Measurements from ENCODE around the gene GPANK1.

The GPANK1 gene

GRCh38 chr6:31680226-31681134, 15.7 kb upstream of the GPANK1 start, which contains the start of gene LY6G5C:
Gene LY6G5C, minus strand, starts transcription at chr6:31681067. Its CDS starts 694 bp downstream, at chr6:31680373.
- peaks cover 2% of the 10 kb centered on the region for H3K79me2 ChIP-seq (ENCODE audit: control insufficient read depth, insufficient read depth, low read length, poor library complexity)
- peak within 1 kb of the TSS; percentile 90 for H4K8ac ChIP-seq (ENCODE audit: low read depth, low read length)
- H4K12ac ChIP-seq (ENCODE audit: low read depth, low read length), result peak within 1 kb of the TSS; percentile 76
- peaks cover 3 to 10% of the 10 kb centered on the region in 2 experiments for H3K4me1 ChIP-seq (ENCODE audit: control insufficient read depth in 1 of 2, insufficient read depth in 2 of 2, low read length in 2 of 2)
- peak within 1 kb of the TSS; percentile 9 for H3K4ac ChIP-seq (ENCODE audit: low read depth, low read length)
- H3K9me3 ChIP-seq (ENCODE audit: insufficient read depth, low read depth, low read length), result no peaks in the 10 kb centered on the region
- H3K36me3 ChIP-seq (ENCODE audit: control insufficient read depth in 1 of 2, insufficient read depth in 2 of 2, low read length in 2 of 2), result peaks cover 0 to 6% of the 10 kb centered on the region in 2 experiments
- no peak within 1 kb of the TSS for H3K9ac ChIP-seq (ENCODE audit: low read length)
- peak within 1 kb of the TSS; percentile 8 for H3K18ac ChIP-seq (ENCODE audit: low read length)
- DNase-seq, result peak; percentile 60 to 78
- H2AK5ac ChIP-seq (ENCODE audit: low read length), result no peak within 1 kb of the TSS
- no peak within 1 kb of the TSS for H3K27ac ChIP-seq (ENCODE audit: low read depth, low read length)
- peak within 1 kb of the TSS; percentile 77 for H2BK120ac ChIP-seq (ENCODE audit: insufficient read depth, low read length, poor library complexity)
- no peak within 1 kb of the TSS for H3K23ac ChIP-seq (ENCODE audit: low read length)
- peaks cover 3% of the 10 kb centered on the region for H3K79me1 ChIP-seq (ENCODE audit: low read length)
- H3K4me2 ChIP-seq (ENCODE audit: low read length), result peak within 1 kb of the TSS; percentile 92
- peak within 1 kb of the TSS; percentile 45 for H3K4me3 ChIP-seq (ENCODE audit: low read depth, low read length)
- no CpG with 5 or more reads among the region's 17 CpGs for WGBS (ENCODE audit: extremely low coverage, insufficient coverage, insufficient read length)
- H3K27me3 ChIP-seq (ENCODE audit: insufficient read depth, low read length), result no peaks in the 10 kb centered on the region
- H2BK12ac ChIP-seq (ENCODE audit: low read length), result peak within 1 kb of the TSS; percentile 3
- H3K14ac ChIP-seq (ENCODE audit: low read length), result peak within 1 kb of the TSS; percentile 81
- peak within 1 kb of the TSS; percentile 70 for H4K91ac ChIP-seq (ENCODE audit: low read depth, low read length)
- peak within 1 kb of the TSS; percentile 11 for H2BK5ac ChIP-seq (ENCODE audit: low read depth, low read length, poor library complexity)
- peak within 1 kb of the TSS; percentile 86 for H2AFZ ChIP-seq (ENCODE audit: insufficient read depth, low read length, poor library complexity)

- H3K79me2 ChIP-seq (ENCODE audit: control insufficient read depth, insufficient read depth, low read length, poor library complexity), result peaks cover 2% of the 10 kb centered on the region
- H3K27ac ChIP-seq (ENCODE audit: low read depth, low read length), result no peak overlapping the region
- H2AFZ ChIP-seq (ENCODE audit: insufficient read depth, low read length, poor library complexity), result no peak overlapping the region
- H3K4me1 ChIP-seq (ENCODE audit: control insufficient read depth in 1 of 2, insufficient read depth in 2 of 2, low read length in 2 of 2), result peaks cover 3 to 6% of the 10 kb centered on the region in 2 experiments
- no peak overlapping the region for H4K12ac ChIP-seq (ENCODE audit: low read depth, low read length)
- no peak overlapping the region for H3K9ac ChIP-seq (ENCODE audit: low read length)
- no peak overlapping the region for H2AK5ac ChIP-seq (ENCODE audit: low read length)
- DNase-seq, result no peak
- H3K9me3 ChIP-seq (ENCODE audit: insufficient read depth, low read depth, low read length), result no peaks in the 10 kb centered on the region
- no CpG with 5 or more reads among the region's 8 CpGs for WGBS (ENCODE audit: extremely low coverage, insufficient coverage, insufficient read length)
- H2BK120ac ChIP-seq (ENCODE audit: insufficient read depth, low read length, poor library complexity), result no peak overlapping the region
- H3K14ac ChIP-seq (ENCODE audit: low read length), result no peak overlapping the region
- H4K8ac ChIP-seq (ENCODE audit: low read depth, low read length), result no peak overlapping the region
- H4K91ac ChIP-seq (ENCODE audit: low read depth, low read length), result no peak overlapping the region
- peaks cover 3% of the 10 kb centered on the region for H3K79me1 ChIP-seq (ENCODE audit: low read length)
- H3K4ac ChIP-seq (ENCODE audit: low read depth, low read length), result no peak overlapping the region
- H3K27me3 ChIP-seq (ENCODE audit: insufficient read depth, low read length), result no peaks in the 10 kb centered on the region
- H3K4me3 ChIP-seq (ENCODE audit: low read depth, low read length), result no peak overlapping the region
- H3K36me3 ChIP-seq (ENCODE audit: control insufficient read depth in 1 of 2, insufficient read depth in 2 of 2, low read length in 2 of 2), result peaks cover 5 to 8% of the 10 kb centered on the region in 2 experiments
- H2BK5ac ChIP-seq (ENCODE audit: low read depth, low read length, poor library complexity), result no peak overlapping the region
- no peak overlapping the region for H3K4me2 ChIP-seq (ENCODE audit: low read length)
- no peak overlapping the region for H2BK12ac ChIP-seq (ENCODE audit: low read length)
- no peak overlapping the region for H3K18ac ChIP-seq (ENCODE audit: low read length)
- H3K23ac ChIP-seq (ENCODE audit: low read length), result no peak overlapping the region
These were observed 13.2 kb upstream of the GPANK1 start for GRCh38 chr6:31677955-31678354.

GRCh38 chr6:31676904-31677303, 12.1 kb upstream of the GPANK1 start:
- no peak overlapping the region for H2BK120ac ChIP-seq (ENCODE audit: insufficient read depth, low read length, poor library complexity)
- H2BK12ac ChIP-seq (ENCODE audit: low read length), result no peak overlapping the region
- H3K27me3 ChIP-seq (ENCODE audit: insufficient read depth, low read length), result no peaks in the 10 kb centered on the region
- H3K14ac ChIP-seq (ENCODE audit: low read length), result no peak overlapping the region
- no peak overlapping the region for H3K18ac ChIP-seq (ENCODE audit: low read length)
- H4K12ac ChIP-seq (ENCODE audit: low read depth, low read length), result no peak overlapping the region
- H2BK5ac ChIP-seq (ENCODE audit: low read depth, low read length, poor library complexity), result no peak overlapping the region
- peaks cover 13 to 15% of the 10 kb centered on the region in 2 experiments for H3K36me3 ChIP-seq (ENCODE audit: control insufficient read depth in 1 of 2, insufficient read depth in 2 of 2, low read length in 2 of 2)
- no peak overlapping the region for H3K4me3 ChIP-seq (ENCODE audit: low read depth, low read length)
- no peak overlapping the region for H4K8ac ChIP-seq (ENCODE audit: low read depth, low read length)
- H3K9ac ChIP-seq (ENCODE audit: low read length), result no peak overlapping the region
- no peak overlapping the region for H3K27ac ChIP-seq (ENCODE audit: low read depth, low read length)
- no CpG with 5 or more reads among the region's 6 CpGs for WGBS (ENCODE audit: extremely low coverage, insufficient coverage, insufficient read length)
- no peaks in the 10 kb centered on the region for H3K9me3 ChIP-seq (ENCODE audit: insufficient read depth, low read depth, low read length)
- DNase-seq, result no peak
- H2AFZ ChIP-seq (ENCODE audit: insufficient read depth, low read length, poor library complexity), result no peak overlapping the region
- no peak overlapping the region for H3K4me2 ChIP-seq (ENCODE audit: low read length)
- peaks cover 2% of the 10 kb centered on the region for H3K79me2 ChIP-seq (ENCODE audit: control insufficient read depth, insufficient read depth, low read length, poor library complexity)
- H3K23ac ChIP-seq (ENCODE audit: low read length), result no peak overlapping the region
- peaks cover 3% of the 10 kb centered on the region for H3K79me1 ChIP-seq (ENCODE audit: low read length)
- no peak overlapping the region for H4K91ac ChIP-seq (ENCODE audit: low read depth, low read length)
- peaks cover 3 to 6% of the 10 kb centered on the region in 2 experiments for H3K4me1 ChIP-seq (ENCODE audit: control insufficient read depth in 1 of 2, insufficient read depth in 2 of 2, low read length in 2 of 2)
- H3K4ac ChIP-seq (ENCODE audit: low read depth, low read length), result no peak overlapping the region
- no peak overlapping the region for H2AK5ac ChIP-seq (ENCODE audit: low read length)

- no peak overlapping the region for H3K4me3 ChIP-seq (ENCODE audit: low read depth, low read length)
- H3K36me3 ChIP-seq (ENCODE audit: control insufficient read depth in 1 of 2, insufficient read depth in 2 of 2, low read length in 2 of 2), result peaks cover 18 to 20% of the 10 kb centered on the region in 2 experiments
- H2BK5ac ChIP-seq (ENCODE audit: low read depth, low read length, poor library complexity), result no peak overlapping the region
- WGBS (ENCODE audit: extremely low coverage, insufficient coverage, insufficient read length), result no CpG with 5 or more reads among the region's 4 CpGs
- H2BK12ac ChIP-seq (ENCODE audit: low read length), result no peak overlapping the region
- no peak overlapping the region for H4K8ac ChIP-seq (ENCODE audit: low read depth, low read length)
- H3K14ac ChIP-seq (ENCODE audit: low read length), result no peak overlapping the region
- no peak overlapping the region for H3K18ac ChIP-seq (ENCODE audit: low read length)
- no peaks in the 10 kb centered on the region for H3K9me3 ChIP-seq (ENCODE audit: insufficient read depth, low read depth, low read length)
- H3K79me2 ChIP-seq (ENCODE audit: control insufficient read depth, insufficient read depth, low read length, poor library complexity), result peaks cover 2% of the 10 kb centered on the region
- H2BK120ac ChIP-seq (ENCODE audit: insufficient read depth, low read length, poor library complexity), result no peak overlapping the region
- peaks cover 3% of the 10 kb centered on the region in 2 experiments for H3K4me1 ChIP-seq (ENCODE audit: control insufficient read depth in 1 of 2, insufficient read depth in 2 of 2, low read length in 2 of 2)
- no peak for DNase-seq
- H4K12ac ChIP-seq (ENCODE audit: low read depth, low read length), result no peak overlapping the region
- no peak overlapping the region for H3K4ac ChIP-seq (ENCODE audit: low read depth, low read length)
- peaks cover 3% of the 10 kb centered on the region for H3K79me1 ChIP-seq (ENCODE audit: low read length)
- no peak overlapping the region for H3K4me2 ChIP-seq (ENCODE audit: low read length)
- no peak overlapping the region for H3K23ac ChIP-seq (ENCODE audit: low read length)
- H3K9ac ChIP-seq (ENCODE audit: low read length), result no peak overlapping the region
- H4K91ac ChIP-seq (ENCODE audit: low read depth, low read length), result no peak overlapping the region
- no peak overlapping the region for H2AK5ac ChIP-seq (ENCODE audit: low read length)
- no peaks in the 10 kb centered on the region for H3K27me3 ChIP-seq (ENCODE audit: insufficient read depth, low read length)
- H3K27ac ChIP-seq (ENCODE audit: low read depth, low read length), result no peak overlapping the region
- H2AFZ ChIP-seq (ENCODE audit: insufficient read depth, low read length, poor library complexity), result no peak overlapping the region
These were observed 11.6 kb upstream of the GPANK1 start for GRCh38 chr6:31676322-31676903.

Measured in trophoblast cell (in vitro differentiated cells and primary cell).